ENCODE data around the gene COIL.

GRCh38 chr17:56936697-56937322, 24.0 kb downstream of the COIL start:
- TF ChIP-seq EZH2 (IDR thresholded peaks at IDR 0.05; ENCODE audit: insufficient read depth, poor library complexity, severe bottlenecking) (no peak), EZH2phosphoT487 (IDR thresholded peaks at IDR 0.05; ENCODE audit: insufficient read depth, low read depth) (no peak)

All from GM23248 (cell line).